C4-2B (cell line): Measurements from ENCODE around the gene TMEM218.

ENCODE experiments used
- ZFX ChIP-seq: fragments of 450-650 bp; IDR thresholded peaks from 2 replicates; pipeline ENCODE4 v1.6.1; 2017
- TF ChIP-seq, protein P1 (sequence below): fragments of 450-650 bp; conservative IDR thresholded peaks from 2 replicates; pipeline ENCODE4 v1.5.1; 2017; ENCODE audit warnings: mild to moderate bottlenecking

DNA sequence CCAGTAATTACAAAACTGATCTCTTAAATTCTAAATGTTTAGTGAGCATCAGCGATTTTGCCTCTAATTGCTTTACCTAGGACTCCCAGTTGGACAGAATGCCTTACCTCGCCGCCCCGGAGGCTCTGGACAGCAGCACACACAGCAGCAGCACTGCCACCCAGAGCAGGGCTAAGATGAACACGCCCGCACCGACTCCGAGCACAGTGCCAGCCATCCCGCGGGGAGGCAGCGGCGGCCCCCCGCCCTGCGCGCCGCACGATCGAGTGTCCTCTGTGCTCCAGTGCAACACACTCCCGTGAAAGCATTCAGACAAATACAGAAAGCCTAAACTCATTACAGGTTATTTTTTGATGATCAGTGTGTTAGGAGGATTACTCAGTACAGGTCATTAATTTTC, 9.4 kb downstream of the TMEM218 start:
- TF ChIP-seq, protein P1, sequence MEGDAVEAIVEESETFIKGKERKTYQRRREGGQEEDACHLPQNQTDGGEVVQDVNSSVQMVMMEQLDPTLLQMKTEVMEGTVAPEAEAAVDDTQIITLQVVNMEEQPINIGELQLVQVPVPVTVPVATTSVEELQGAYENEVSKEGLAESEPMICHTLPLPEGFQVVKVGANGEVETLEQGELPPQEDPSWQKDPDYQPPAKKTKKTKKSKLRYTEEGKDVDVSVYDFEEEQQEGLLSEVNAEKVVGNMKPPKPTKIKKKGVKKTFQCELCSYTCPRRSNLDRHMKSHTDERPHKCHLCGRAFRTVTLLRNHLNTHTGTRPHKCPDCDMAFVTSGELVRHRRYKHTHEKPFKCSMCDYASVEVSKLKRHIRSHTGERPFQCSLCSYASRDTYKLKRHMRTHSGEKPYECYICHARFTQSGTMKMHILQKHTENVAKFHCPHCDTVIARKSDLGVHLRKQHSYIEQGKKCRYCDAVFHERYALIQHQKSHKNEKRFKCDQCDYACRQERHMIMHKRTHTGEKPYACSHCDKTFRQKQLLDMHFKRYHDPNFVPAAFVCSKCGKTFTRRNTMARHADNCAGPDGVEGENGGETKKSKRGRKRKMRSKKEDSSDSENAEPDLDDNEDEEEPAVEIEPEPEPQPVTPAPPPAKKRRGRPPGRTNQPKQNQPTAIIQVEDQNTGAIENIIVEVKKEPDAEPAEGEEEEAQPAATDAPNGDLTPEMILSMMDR: no peak
- no peak for TF ChIP-seq ZFX
